HG02798 (cell line): ENCODE results near the gene SCYL1.

Source experiments
- ATAC-seq: cut with Tn5 transposase; IDR thresholded peaks from one replicate; pipeline ENCODE4 v1.9.1; 2021; ENCODE audit warnings: mild to moderate bottlenecking; ENCODE audit not compliant: unreplicated experiment, poor library complexity

SCYL1 gene

DNA sequence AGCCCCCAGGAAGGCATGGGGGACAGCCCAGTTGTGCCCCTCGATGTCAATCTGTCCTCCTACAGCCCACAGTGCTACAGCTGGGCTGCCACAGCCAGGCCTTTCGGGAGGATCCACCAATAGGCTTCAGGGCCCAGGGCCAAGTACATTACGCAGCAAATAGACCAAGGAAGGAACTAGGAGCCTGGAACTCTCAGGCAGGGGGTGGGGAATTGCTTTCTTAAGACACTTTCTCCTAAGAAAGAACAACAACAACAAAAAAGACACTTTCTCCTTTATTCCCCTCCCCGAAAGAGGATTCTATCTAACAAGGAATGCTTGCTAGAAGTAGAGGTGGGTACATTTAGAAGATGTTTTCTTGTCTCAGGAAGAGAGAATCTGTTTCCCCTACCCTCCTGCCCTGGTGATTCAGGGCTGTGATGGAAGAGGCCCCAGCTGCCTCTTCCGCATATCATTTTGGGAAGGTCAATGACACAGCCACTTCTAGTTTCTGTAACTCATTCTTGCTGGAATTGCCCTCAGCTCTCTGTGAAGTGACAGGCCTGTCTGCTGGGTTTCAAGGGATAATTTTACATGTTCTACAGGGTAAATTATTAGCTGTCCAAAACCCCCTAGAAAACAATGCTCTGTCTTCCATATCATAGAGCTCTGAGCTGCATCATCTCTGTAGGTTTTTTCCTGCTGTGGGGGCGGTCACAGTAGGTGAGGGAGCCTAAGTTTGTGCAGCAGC lies 32.1 kb upstream of the SCYL1 start:
- ATAC-seq: peak; percentile 16

- no peak for ATAC-seq
These were observed 31.3 kb upstream of the SCYL1 start for GRCh38 chr11:65493367-65494176.

DNA sequence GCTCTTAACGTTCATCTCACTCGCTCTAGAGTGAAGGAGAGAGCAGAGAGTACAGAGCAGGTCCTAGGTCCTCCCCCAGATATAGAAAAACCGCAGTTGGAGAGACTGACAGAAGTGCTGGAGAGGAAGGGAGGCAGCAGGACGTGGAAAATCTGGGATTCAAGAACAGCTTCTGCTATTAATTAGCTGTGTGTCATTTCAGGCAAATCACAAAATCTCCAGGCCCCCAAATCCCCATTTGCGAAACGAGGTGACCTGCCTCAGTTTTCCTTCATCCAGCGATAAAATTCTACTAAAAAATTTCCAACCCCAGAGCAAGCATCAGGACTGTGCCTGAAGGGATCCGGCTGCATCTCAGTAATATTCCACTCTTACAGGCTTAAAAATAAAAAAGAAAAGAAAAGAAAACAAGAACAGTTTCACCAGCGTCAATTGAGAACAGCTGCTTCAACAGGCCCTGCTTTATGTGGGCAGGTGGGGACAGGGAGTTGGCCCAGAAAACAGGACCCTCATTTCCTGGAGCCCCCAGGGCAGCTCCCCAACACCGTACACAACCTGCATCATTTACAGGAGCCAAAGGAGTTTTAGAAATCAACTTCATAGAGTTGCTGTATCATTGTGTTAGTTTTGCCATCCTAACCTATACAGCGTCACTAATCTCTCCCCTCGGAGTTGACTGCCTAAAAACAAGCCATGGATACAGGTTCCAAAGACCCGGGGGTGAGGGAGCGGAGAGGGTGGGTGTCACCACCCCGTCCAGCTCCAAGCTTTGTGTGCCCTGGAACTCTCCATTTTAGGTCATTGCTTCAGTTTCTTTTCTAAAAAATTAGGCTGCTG lies 28.4 kb upstream of the SCYL1 start:
- ATAC-seq: peak; percentile 0

DNA sequence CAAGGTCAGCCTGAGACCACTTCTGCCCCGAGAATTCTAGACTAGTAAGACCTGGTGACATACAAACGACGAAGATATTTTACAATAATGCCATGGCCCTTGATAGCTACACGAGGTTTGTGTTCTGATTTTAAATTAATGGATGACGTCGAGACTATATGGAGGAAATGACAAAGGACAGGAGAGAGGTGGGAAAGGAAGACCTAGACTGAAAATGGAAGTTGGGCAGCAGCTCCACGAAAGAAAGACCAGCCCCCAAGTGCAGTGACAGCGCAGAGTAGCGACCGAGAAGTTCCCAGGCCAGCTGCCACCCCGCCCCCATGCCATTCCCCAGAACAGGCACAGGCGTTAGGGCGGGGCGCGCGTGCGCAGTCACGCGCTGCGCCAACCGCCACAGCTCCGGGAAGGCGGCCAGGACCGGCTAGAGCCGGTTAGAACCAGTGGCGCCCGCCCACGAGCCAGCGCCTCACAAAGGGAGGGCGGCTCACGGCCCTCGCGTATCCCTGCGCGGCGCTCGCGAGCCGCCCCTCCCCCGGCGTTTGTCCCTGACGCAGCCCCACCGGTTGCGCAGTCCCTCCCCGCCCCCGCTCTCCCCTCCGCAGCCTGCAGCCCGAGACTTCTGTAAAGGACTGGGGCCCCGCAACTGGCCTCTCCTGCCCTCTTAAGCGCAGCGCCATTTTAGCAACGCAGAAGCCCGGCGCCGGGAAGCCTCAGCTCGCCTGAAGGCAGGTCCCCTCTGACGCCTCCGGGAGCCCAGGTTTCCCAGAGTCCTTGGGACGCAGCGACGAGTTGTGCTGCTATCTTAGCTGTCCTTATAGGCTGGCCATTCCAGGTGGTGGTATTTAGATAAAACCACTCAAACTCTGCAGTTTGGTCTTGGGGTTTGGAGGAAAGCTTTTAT lies 27.5 kb upstream of the SCYL1 start:
- ATAC-seq: peak; percentile 78

DNA sequence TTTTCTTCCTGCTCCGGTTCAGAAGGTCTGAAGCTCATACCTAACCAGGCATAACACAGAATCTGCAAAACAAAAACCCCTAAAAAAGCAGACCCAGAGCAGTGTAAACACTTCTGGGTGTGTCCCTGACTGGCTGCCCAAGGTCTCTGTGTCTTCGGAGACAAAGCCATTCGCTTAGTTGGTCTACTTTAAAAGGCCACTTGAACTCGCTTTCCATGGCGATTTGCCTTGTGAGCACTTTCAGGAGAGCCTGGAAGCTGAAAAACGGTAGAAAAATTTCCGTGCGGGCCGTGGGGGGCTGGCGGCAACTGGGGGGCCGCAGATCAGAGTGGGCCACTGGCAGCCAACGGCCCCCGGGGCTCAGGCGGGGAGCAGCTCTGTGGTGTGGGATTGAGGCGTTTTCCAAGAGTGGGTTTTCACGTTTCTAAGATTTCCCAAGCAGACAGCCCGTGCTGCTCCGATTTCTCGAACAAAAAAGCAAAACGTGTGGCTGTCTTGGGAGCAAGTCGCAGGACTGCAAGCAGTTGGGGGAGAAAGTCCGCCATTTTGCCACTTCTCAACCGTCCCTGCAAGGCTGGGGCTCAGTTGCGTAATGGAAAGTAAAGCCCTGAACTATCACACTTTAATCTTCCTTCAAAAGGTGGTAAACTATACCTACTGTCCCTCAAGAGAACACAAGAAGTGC lies 26.7 kb upstream of the SCYL1 start:
- ATAC-seq: no peak

DNA sequence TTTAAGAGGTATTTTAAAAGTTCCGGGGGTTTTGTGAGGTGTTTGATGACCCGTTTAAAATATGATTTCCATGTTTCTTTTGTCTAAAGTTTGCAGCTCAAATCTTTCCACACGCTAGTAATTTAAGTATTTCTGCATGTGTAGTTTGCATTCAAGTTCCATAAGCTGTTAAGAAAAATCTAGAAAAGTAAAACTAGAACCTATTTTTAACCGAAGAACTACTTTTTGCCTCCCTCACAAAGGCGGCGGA lies 26.2 kb upstream of the SCYL1 start:
- ATAC-seq: no peak

DNA sequence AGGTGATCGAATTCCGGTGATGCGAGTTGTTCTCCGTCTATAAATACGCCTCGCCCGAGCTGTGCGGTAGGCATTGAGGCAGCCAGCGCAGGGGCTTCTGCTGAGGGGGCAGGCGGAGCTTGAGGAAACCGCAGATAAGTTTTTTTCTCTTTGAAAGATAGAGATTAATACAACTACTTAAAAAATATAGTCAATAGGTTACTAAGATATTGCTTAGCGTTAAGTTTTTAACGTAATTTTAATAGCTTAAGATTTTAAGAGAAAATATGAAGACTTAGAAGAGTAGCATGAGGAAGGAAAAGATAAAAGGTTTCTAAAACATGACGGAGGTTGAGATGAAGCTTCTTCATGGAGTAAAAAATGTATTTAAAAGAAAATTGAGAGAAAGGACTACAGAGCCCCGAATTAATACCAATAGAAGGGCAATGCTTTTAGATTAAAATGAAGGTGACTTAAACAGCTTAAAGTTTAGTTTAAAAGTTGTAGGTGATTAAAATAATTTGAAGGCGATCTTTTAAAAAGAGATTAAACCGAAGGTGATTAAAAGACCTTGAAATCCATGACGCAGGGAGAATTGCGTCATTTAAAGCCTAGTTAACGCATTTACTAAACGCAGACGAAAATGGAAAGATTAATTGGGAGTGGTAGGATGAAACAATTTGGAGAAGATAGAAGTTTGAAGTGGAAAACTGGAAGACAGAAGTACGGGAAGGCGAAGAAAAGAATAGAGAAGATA lies 25.7 kb upstream of the SCYL1 start, which contains the start of gene MALAT1:
Gene MALAT1 (plus strand): TSS at position 69 of the 736 bp plus-strand sequence.
- ATAC-seq: peak; percentile 30

DNA sequence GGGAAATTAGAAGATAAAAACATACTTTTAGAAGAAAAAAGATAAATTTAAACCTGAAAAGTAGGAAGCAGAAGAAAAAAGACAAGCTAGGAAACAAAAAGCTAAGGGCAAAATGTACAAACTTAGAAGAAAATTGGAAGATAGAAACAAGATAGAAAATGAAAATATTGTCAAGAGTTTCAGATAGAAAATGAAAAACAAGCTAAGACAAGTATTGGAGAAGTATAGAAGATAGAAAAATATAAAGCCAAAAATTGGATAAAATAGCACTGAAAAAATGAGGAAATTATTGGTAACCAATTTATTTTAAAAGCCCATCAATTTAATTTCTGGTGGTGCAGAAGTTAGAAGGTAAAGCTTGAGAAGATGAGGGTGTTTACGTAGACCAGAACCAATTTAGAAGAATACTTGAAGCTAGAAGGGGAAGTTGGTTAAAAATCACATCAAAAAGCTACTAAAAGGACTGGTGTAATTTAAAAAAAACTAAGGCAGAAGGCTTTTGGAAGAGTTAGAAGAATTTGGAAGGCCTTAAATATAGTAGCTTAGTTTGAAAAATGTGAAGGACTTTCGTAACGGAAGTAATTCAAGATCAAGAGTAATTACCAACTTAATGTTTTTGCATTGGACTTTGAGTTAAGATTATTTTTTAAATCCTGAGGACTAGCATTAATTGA lies 25.0 kb upstream of the SCYL1 start:
- ATAC-seq: no peak

GRCh38 chr11:65500387-65501185 lies 24.3 kb upstream of the SCYL1 start:
- ATAC-seq: no peak

DNA sequence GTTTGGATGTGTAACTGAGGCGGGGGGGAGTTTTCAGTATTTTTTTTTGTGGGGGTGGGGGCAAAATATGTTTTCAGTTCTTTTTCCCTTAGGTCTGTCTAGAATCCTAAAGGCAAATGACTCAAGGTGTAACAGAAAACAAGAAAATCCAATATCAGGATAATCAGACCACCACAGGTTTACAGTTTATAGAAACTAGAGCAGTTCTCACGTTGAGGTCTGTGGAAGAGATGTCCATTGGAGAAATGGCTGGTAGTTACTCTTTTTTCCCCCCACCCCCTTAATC lies 23.8 kb upstream of the SCYL1 start:
- ATAC-seq: no peak

- ATAC-seq: no peak
These were observed 23.2 kb upstream of the SCYL1 start for GRCh38 chr11:65501472-65502273.

GRCh38 chr11:65502274-65502554 lies 22.7 kb upstream of the SCYL1 start:
- ATAC-seq: no peak

- ATAC-seq: no peak
These were observed 22.1 kb upstream of the SCYL1 start for GRCh38 chr11:65502555-65503367.

GRCh38 chr11:65503368-65503948 lies 21.4 kb upstream of the SCYL1 start:
- no peak for ATAC-seq

- no peak for ATAC-seq
These were observed 20.8 kb upstream of the SCYL1 start for GRCh38 chr11:65503949-65504673.
